MM.1S (cell line): ENCODE data around the gene NANOS3.

Source experiments
- DNase-seq: peaks from one replicate; pipeline ENCODE4 v3.0.0-alpha.2; 2015
- H2AFZ ChIP-seq: fragments of 300-600 bp; sonication (generic); 2 replicates; pipeline ENCODE4 v1.6.0; 2016; ENCODE audit warnings: antibody characterized with exemption, low read length
- H3F3A ChIP-seq: fragments of 300-600 bp; sonication (generic); 2 replicates; pipeline ENCODE4 v1.6.1; 2016; ENCODE audit warnings: mild to moderate bottlenecking, antibody characterized with exemption, low read length, moderate library complexity, mixed read lengths; ENCODE audit not compliant: insufficient read depth
- H3K27ac ChIP-seq: fragments of 300-600 bp; sonication (generic); 2 replicates; pipeline ENCODE4 v1.5.1; 2016; ENCODE audit warnings: mild to moderate bottlenecking, low read length
- H3K27me3 ChIP-seq: fragments of 300-600 bp; sonication (generic); replicated peaks from 2 replicates; pipeline ENCODE4 v1.6.0; 2016; ENCODE audit warnings: low read length; ENCODE audit not compliant: insufficient read depth
- H3K36me3 ChIP-seq: fragments of 300-600 bp; sonication (generic); replicated peaks from 2 replicates; pipeline ENCODE4 v1.6.1; 2016; ENCODE audit warnings: mild to moderate bottlenecking, low read length, mixed read lengths; ENCODE audit not compliant: insufficient read depth
- H3K4me1 ChIP-seq: fragments of 300-600 bp; sonication (generic); 2 replicates; pipeline ENCODE4 v1.6.1; 2016; ENCODE audit warnings: low read length, mixed read lengths
- H3K4me2 ChIP-seq: fragments of 300-600 bp; sonication (generic); 2 replicates; pipeline ENCODE4 v1.6.0; 2016; ENCODE audit warnings: low read depth, low read length
- H3K4me3 ChIP-seq: fragments of 300-600 bp; sonication (generic); 2 replicates; pipeline ENCODE4 v1.5.1; 2016; ENCODE audit warnings: low read length, mixed read lengths
- H3K79me2 ChIP-seq: fragments of 300-600 bp; sonication (generic); 2 replicates; pipeline ENCODE4 v1.6.1; 2016; ENCODE audit warnings: mixed run types, low read length, mixed read lengths
- H3K9ac ChIP-seq: fragments of 300-600 bp; sonication (generic); 2 replicates; pipeline ENCODE4 v1.6.1; 2016; ENCODE audit warnings: low read length, mixed read lengths
- H3K9me2 ChIP-seq: fragments of 300-600 bp; sonication (generic); replicated peaks from 2 replicates; pipeline ENCODE4 v1.6.1; 2016; ENCODE audit warnings: mild to moderate bottlenecking, low read length, mixed read lengths; ENCODE audit not compliant: insufficient read depth
- H3K9me3 ChIP-seq: fragments of 300-600 bp; sonication (generic); replicated peaks from 2 replicates; pipeline ENCODE4 v1.6.1; 2016; ENCODE audit warnings: mild to moderate bottlenecking, low read length, mixed read lengths; ENCODE audit not compliant: insufficient read depth
- H4K20me1 ChIP-seq: fragments of 300-600 bp; sonication (generic); 2 replicates; pipeline ENCODE4 v1.6.1; 2016; ENCODE audit warnings: mild to moderate bottlenecking, low read length, moderate library complexity, mixed read lengths; ENCODE audit not compliant: insufficient read depth
- CTCF ChIP-seq: fragments of 300-600 bp; sonication (generic); IDR thresholded peaks from 2 replicates; pipeline ENCODE4 v1.5.1; 2016; ENCODE audit warnings: antibody characterized with exemption, low read length, mixed read lengths
- EZH2 ChIP-seq: fragments of 300-600 bp; sonication (generic); optimal IDR thresholded peaks from 2 replicates; pipeline ENCODE3; 2017; ENCODE audit warnings: low read depth, mild to moderate bottlenecking, antibody characterized with exemption, low read length, mixed read lengths
- EZH2phosphoT487 ChIP-seq: fragments of 300-600 bp; sonication (generic); IDR thresholded peaks from 2 replicates; pipeline ENCODE4 v1.6.1; 2018; ENCODE audit warnings: antibody characterized with exemption, low read length

NANOS3 gene

GRCh38 chr19:13883516-13884064 is 6.7 kb downstream of the NANOS3 start:
- Histone ChIP-seq H4K20me1 (no peaks in the 10 kb centered on the region), H3K9ac (no peak overlapping the region), H3K9me3 (no peaks in the 10 kb centered on the region), H3K79me2 (no peaks in the 10 kb centered on the region), H3K27ac (no peak overlapping the region), H3K4me1 (peaks cover 33% of the 10 kb centered on the region), H3F3A (no peaks in the 10 kb centered on the region), H3K4me2 (no peak overlapping the region), H3K27me3 (no peaks in the 10 kb centered on the region; the same call in 1 of the 2 replicates), H2AFZ (no peak overlapping the region), H3K36me3 (no peaks in the 10 kb centered on the region), H3K4me3 (no peak overlapping the region), H3K9me2 (no peaks in the 10 kb centered on the region)
- TF ChIP-seq CTCF (no peak), EZH2 (no peak), EZH2phosphoT487 (no peak)
- no peak for DNase-seq

- TF ChIP-seq EZH2 = no peak
- no peak for TF ChIP-seq EZH2phosphoT487
- TF ChIP-seq CTCF = no peak
- H3K27ac ChIP-seq = peak overlapping the region; percentile 63; the same call in 1 of the 2 replicates
- H3K36me3 ChIP-seq = no peaks in the 10 kb centered on the region
- H3K9me2 ChIP-seq = no peaks in the 10 kb centered on the region
- no peaks in the 10 kb centered on the region for H4K20me1 ChIP-seq
- H3F3A ChIP-seq = no peaks in the 10 kb centered on the region
- H3K4me1 ChIP-seq = peaks cover 33% of the 10 kb centered on the region
- peak; percentile 68 for DNase-seq
- H3K4me2 ChIP-seq = peak overlapping the region; percentile 88
- H2AFZ ChIP-seq = peak overlapping the region; percentile 89
- H3K4me3 ChIP-seq = peak overlapping the region; percentile 58
- H3K9me3 ChIP-seq = no peaks in the 10 kb centered on the region
- peak overlapping the region; percentile 60 for H3K9ac ChIP-seq
- H3K27me3 ChIP-seq = no peaks in the 10 kb centered on the region
- no peaks in the 10 kb centered on the region for H3K79me2 ChIP-seq
These were observed 8.0 kb downstream of the NANOS3 start for GRCh38 chr19:13884726-13885591.

GRCh38 chr19:13885826-13886365 is 9.0 kb downstream of the NANOS3 start:
- no peaks in the 10 kb centered on the region for H3F3A ChIP-seq
- H3K36me3 ChIP-seq = no peaks in the 10 kb centered on the region
- H3K27ac ChIP-seq = no peak overlapping the region; the same call in 1 of the 2 replicates
- peaks cover 27% of the 10 kb centered on the region for H3K4me1 ChIP-seq
- peak overlapping the region; percentile 89 for H2AFZ ChIP-seq
- H3K27me3 ChIP-seq = no peaks in the 10 kb centered on the region
- TF ChIP-seq CTCF (no peak), EZH2 (no peak), EZH2phosphoT487 (no peak)
- no peak for DNase-seq
- peak overlapping the region; percentile 60; the same call in 1 of the 2 replicates for H3K9ac ChIP-seq
- no peaks in the 10 kb centered on the region for H3K9me2 ChIP-seq
- no peaks in the 10 kb centered on the region for H3K79me2 ChIP-seq
- H3K4me2 ChIP-seq = peak overlapping the region; percentile 88; the same call in 1 of the 2 replicates
- no peaks in the 10 kb centered on the region for H3K9me3 ChIP-seq
- no peaks in the 10 kb centered on the region for H4K20me1 ChIP-seq
- H3K4me3 ChIP-seq = peak overlapping the region; percentile 58; the same call in 1 of the 2 replicates
